HG03280 (cell line): ENCODE results near the gene CDS2.

Experiments
- ATAC-seq: cut with Tn5 transposase; IDR thresholded peaks from one replicate; pipeline ENCODE4 v1.9.1; 2021; ENCODE audit warnings: mild to moderate bottlenecking, moderate library complexity; ENCODE audit not compliant: unreplicated experiment

Gene CDS2

DNA sequence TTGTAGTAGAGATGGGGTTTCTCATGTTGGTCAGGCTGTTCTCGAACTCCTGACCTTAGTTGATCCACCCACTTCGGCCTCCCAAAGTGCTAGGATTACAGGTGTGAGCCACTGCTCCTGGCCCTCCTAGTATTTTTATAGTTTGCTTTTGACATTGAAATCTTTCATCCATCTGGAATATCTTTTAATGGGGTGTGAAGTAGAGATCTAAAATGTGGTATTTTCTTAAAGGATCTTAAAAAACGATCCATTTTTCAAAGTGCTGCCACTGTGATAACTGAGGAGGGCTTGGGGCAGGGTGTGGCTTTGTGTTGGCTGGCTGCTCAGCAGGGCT lies 23.1 kb downstream of the CDS2 start:
- no peak for ATAC-seq

GRCh38 chr20:5150226-5151076 lies 23.6 kb downstream of the CDS2 start:
- no peak for ATAC-seq

- no peak for ATAC-seq
These were observed 26.3 kb downstream of the CDS2 start for GRCh38 chr20:5153152-5153467.

- ATAC-seq, result no peak
These were observed 27.1 kb downstream of the CDS2 start for GRCh38 chr20:5153612-5154542.

DNA sequence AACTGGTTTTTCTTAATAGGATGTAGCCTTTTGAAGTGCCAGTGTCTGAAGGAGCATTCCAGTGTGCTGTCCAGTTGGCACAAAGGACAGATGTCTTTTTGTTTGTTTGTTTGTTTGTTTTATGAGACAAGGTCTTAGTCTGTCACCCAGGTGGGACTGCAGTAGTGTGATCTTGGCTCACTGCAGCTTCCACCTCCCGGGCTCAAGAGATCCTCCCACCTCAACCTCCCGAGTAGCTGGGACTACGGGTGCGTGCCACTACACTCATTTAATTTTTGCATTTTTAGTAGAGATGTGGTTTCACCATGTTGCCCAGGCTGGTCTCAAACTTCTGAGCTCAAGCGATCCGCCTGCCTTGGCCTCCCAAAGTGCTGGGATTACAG lies 27.7 kb downstream of the CDS2 start:
- no peak for ATAC-seq

GRCh38 chr20:5155404-5155803 lies 28.6 kb downstream of the CDS2 start:
- no peak for ATAC-seq

DNA sequence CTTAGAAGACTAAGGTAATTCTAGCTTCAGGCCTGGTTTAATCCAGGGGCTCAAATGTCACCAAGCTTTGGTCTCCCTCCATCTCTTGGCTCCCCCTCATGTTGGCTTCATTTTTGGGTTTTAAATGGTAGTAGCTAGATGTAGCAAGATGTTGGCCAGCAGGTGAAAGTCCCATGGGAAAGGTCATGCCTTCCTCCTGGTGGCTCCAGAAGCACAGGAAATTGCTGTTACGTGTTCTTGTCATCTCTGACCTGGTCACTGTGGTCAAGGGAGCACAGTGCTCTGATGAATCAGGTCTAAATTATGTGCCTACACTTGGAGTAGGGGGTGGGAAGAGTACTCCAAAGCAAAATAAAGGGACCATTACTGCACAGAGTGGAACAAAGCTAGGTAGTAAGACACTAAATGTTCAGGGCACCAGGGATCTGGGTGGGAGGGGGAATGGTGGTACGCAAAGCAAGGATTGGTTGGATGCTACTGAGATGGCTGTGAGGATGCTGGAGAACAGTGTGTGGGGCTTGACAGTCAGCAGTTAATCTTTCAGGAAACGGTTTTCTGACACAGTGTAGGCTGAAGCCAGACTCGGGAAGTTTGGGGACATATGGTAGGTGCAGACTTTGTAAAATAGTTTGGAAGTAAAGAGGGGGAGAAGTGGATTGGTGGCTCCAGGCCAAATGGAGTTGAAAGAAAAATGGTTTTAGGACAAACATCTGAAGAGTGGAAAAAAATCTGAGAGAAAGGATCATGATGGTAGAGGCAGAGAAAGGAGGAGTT lies 30.1 kb downstream of the CDS2 start:
- no peak for ATAC-seq

DNA sequence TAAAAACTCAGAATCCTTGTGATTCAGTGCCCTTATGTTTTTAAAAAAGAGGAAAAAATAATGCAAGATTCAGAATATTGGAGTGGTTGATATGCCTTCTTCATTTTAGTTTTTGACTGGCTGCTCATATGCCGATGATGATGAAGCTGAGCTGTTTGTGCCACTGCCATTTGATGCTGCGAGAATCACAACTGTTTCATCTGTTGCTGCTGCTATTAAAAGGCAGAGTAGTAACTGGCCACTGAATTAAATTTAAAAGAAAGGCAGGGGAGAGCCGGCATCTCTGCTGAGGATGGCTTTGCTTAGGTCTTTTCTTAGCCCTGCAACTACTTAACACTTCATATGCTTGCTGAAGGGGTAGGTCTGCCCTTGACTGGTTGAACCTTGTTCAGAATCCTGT lies 33.1 kb downstream of the CDS2 start:
- no peak for ATAC-seq

- no peak for ATAC-seq
These were observed 34.1 kb downstream of the CDS2 start for GRCh38 chr20:5160882-5161281.

DNA sequence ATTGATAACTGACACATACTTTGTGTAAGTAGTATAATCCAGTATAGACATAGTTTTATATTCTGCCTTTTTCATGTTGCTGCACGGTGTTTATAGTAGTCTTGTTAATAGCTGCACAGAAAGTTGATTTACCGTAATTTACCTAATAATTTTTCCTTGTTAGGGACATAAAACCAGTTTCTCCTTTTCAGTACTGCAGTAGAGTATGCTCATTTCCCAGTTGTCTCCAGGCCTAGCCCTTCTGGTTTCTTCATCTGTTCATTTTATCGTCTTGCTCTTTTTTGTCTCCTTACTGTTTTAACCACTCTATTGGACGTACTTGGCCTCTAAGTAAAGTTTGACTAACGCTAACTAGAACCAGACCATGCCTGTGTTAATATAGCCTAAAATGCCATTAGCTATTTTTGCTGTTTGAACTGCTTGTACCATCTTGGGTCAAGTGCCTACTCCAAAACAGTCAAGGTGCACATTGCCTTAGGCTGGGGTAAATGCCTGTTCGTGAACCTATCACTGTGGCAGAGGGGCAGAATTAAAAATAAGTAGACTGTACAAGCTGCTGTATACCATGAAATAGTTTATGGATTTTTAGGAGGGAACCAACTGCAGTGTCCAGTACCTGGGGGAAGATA lies 34.8 kb downstream of the CDS2 start:
- ATAC-seq, result no peak

GRCh38 chr20:5164645-5165625 lies 38.1 kb downstream of the CDS2 start:
- ATAC-seq, result no peak

- no peak for ATAC-seq
These were observed 42.0 kb downstream of the CDS2 start for GRCh38 chr20:5168651-5169396.

GRCh38 chr20:5170341-5170740 lies 43.5 kb downstream of the CDS2 start:
- ATAC-seq, result no peak

DNA sequence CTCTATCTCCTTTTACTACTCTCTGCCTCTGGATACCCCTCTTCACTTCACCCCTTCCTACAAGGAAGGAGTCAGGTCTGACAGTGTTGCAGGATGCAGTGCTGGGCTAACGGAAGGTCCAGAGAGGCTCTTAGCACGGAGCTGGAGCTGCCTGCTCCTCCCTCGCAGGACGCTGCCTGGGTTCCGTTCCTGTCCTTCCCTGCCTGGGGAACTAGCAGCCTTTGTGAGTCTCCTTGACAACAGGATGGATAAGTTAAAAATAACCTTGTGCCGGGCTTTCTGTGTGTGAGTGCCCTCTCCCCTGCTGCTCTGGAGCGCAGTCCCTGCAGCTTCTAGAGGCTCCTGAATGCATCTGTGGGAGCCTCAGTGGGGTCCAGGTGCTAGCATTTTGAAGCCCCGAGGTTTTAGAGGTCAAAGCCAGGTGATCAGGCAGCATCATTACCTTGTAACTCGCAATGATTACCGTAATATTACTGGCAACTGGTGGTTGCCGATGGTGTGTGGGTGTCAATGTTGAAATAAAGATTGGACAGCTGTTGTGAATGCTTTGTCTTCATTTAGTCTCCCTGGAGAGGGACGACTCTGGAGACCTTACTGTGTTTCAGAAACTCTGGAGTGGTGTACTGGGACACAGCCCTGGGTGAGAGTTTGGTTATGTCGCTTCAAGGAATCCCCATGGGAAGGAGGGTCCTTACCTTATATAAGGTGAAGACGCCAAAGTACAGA lies 44.4 kb downstream of the CDS2 start:
- no peak for ATAC-seq

DNA sequence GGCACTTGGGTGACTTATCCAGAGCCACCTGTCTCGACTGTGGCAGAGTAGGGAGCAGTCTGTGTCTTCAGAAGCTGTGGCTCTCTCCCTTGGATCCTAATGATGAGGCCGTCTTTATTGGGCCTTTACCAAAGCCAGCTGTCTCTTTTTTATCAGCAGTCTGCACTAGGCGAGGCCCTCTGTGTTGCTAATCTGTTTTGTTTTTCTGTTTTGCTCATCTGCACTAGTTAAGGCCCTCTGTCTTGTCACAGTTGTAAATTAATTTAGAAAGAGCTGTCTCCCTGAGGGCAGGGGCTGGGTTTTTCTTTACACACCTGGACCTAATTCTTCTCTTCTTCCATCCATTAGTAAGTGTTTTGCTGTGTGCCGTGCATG lies 45.0 kb downstream of the CDS2 start:
- no peak for ATAC-seq

GRCh38 chr20:5172167-5172601 lies 45.4 kb downstream of the CDS2 start:
- ATAC-seq, result no peak

DNA sequence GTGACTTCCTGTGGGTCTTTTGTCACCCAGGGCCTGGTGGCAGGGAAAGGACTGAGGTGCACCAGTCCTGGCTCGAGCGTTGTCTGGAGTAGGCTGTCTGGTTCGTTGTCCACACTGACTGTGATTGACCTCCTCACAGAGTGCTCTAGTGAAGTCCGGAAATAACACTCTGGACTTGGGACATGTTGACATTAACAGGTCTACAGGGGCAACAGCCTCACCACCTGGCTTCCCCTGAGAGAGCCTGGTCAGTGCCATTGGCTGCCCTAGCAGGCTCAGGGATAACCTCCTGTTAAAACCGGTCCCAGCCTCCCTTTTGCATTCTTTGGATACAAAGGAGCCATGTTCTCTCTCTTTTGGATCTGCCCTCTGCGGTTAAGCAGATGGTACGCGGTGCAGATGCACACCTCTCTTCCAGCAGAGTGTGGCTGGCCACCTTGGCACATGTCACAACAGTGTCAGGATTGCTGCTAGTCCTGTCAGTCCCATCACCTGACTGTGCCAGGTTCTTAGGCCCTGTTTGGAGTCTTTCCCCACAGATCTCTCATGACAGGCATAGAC lies 46.2 kb downstream of the CDS2 start:
- ATAC-seq, result no peak

- ATAC-seq, result no peak
These were observed 46.9 kb downstream of the CDS2 start for GRCh38 chr20:5173751-5174150.
